SIG-M5 treated with dmso at 0.1 percent for 504 hours (cell line): Measurements from ENCODE around the gene NPTXR.
"Not testable (repeated sequence)": the region's sequence is repeated elsewhere in the genome, so short reads cannot be mapped to it uniquely, and the experiment has no call there.

Source experiments
- DNase-seq: peaks from one replicate; lab custom pipeline; 2025; ENCODE audit not compliant: unreplicated experiment; lab: John Stamatoyannopoulos, UW

NPTXR gene

DNA sequence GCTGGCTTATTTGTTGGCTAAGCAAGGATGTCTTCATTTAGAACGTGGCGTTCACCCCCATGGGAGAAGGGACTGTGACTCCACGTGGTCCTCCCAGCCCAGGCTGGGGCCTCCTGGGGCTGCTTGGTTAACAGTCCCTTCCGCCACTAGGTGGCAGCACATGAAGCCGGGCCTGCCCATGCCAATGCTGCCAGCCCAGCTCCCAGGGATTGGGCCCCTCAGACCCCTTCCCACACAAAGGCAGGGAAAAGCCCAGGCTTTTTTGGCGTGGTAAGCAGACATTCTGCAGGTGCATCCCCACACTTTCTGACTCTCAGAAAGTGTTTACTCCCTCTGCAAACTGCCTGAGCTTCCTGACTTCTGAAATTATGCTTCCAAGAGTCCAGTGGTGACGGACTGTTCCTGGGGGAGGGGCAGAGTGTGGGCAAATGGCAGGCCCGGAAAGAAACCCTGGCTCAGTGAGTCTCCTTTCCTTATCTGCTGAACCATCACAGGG, 25.1 kb upstream of the NPTXR start:
- DNase-seq = peak; percentile 40

DNA sequence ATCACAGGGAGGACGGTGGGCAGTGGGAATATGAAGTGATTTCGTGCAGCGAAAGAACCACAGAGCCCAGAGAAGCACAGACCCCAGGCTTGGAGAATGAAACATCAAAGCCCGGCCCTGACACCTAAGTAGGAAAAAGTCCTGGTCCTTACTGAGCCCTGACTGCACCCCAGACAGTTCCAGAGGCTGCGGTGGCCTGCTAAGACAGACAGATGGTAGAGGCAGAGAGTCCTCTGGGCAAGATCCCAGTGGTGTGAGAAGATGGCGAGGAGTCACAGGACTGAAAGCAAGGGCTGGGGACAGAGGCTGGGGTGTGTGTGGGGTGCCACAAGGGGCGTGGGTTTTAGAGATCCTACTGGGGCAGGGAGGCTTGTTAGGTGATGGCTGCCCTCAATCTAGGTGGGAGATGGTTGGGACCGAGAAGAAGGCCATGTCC, 24.5 kb upstream of the NPTXR start:
- DNase-seq = no peak

DNA sequence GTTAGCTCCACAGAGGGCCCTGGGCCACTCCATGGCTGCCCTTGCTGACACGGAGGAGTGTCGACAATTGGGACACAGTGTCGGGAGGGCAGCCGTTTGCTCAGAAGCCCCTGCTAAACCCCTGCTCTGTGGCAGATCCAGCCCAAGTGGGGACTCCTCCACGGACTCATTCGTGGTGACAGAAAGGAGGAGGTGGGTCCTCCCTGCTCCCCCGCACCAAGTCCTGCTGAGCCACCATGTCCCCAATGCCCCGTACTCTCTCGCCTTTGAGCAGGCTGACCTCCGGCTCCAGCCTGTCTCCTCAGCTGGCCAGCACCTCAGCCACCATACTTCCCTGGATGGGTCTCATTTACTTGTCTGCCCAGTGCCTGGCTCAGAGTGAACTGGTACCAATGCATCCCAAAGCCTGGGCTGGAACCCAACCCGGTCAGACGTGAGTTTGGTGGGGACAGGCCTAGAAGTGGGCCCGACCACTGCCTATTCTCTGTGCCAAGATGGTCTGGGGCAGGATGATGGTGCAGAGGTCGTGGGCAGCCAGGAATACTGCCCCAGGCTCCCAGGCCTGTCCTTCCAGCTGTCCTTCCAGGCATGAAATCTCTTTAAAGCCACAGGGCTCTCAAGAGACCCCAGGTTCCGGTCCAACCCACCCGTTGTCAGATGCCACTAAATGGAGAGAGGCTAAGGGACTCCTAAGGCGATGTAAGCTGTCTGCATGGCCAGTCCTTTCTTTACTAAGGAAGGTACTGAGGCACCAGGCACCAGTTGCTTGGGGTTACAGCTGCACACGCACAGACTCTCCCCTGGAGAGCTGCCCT, 23.9 kb upstream of the NPTXR start:
- no peak for DNase-seq

DNA sequence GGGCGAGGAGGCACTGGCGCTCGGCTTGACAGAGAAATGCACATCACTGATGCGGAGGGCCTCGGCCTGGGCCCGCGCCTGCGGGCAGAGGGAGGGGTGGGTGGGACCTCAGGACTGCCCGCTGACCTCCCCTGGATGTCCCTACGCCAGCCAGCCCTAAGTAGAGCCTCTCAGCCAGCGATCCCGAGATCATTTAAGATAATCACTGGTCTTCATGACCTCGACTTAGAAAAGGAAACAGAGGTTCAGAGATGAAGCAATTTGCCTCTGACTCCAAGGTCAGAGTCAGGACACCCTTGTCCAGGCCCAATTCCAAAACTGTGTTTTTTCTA, 23.3 kb upstream of the NPTXR start:
- no peak for DNase-seq

DNA sequence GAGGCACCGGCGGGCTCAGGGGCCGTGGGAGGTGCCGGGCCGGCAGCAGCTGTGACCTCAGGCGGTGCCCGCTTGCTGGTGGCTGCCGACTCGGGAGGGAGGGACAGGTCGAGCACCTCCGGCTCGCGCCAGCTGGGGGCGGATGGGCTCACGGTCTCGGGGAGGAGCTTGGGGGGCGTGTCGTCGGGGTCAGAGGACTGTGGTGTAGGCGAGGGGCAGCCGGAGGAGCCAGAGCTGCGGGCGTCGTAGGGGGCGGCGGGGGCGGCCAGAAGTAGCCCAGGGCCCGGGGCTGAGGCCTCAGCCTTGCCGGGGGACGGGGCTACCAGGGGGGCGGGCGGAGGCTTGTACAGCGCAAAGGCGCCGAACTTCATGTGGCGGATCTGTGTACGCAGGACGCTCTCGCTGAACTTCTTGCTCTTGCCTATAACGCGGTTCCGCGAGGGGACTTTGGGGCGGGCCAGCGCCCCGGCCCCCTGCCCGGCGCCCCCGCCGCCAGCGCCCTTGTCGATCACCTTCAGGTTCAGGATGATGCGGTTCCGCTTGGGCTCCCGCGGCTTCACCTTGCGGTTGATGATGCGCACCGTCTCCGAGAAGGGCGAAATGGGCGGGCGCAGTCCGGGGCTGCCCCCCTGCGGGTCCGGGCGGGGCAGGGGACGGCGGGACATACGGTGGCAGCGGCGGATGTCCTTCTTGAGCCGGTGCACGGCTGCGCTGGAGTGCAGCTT, 22.7 kb upstream of the NPTXR start:
- DNase-seq = no peak

DNA sequence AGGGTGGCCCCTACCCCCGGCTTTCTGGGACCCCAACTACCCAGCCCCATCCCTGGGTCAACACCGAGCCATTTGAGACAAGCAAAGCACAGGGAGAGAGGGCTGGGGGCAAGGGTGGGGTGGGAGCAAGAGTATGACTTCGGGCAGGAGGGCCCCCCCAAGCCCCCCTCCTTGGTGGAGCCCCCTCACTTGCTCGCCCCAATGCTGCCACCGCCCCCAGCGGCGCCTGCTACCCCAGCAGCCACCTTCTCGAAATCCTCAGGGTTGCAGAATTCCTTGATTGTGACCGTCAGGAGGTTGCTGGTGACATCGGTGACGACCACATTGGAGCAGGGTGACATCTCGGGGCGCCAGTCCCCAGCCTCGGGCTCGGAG, 22.2 kb upstream of the NPTXR start:
- DNase-seq = no peak

DNA sequence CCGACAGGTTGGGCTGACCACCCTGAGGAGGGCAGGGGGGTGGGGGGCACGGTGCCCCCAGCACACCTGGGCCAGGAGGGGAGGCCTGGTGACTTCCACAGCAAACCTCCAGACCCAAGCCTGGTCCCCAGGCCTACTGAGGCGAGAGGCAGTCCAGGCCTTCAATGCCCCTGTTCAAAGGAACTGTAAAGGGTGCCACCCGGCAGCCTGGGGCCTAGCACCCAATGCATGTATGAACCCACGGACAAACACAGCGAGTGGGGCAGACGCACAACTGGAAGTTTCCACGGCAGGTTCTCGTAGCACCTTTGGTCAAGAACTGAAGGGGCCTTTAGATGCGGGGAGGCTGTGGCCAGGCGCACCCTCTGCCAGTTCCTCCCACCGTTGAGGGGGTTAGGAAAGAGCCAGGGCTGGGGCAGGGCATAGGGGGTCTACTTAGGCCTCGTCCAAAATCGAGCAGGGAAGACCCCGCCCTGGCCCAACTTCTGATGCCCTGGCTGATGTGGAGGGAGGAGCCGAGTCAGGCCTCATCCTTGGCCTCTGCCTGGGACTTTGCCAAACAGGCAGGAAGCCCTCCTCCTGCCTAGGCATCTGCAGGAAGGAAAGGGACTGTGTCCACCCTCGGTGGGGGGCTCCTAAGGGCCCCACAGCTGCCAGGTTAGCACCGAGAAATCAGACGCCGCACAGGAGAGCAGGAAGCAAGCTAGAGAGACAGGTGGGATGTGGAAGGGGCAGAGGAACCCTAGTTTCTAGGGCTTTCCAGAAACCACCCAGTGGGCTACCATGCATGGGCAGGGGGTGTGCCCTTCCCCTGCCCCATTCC, 21.6 kb upstream of the NPTXR start:
- no peak for DNase-seq

DNA sequence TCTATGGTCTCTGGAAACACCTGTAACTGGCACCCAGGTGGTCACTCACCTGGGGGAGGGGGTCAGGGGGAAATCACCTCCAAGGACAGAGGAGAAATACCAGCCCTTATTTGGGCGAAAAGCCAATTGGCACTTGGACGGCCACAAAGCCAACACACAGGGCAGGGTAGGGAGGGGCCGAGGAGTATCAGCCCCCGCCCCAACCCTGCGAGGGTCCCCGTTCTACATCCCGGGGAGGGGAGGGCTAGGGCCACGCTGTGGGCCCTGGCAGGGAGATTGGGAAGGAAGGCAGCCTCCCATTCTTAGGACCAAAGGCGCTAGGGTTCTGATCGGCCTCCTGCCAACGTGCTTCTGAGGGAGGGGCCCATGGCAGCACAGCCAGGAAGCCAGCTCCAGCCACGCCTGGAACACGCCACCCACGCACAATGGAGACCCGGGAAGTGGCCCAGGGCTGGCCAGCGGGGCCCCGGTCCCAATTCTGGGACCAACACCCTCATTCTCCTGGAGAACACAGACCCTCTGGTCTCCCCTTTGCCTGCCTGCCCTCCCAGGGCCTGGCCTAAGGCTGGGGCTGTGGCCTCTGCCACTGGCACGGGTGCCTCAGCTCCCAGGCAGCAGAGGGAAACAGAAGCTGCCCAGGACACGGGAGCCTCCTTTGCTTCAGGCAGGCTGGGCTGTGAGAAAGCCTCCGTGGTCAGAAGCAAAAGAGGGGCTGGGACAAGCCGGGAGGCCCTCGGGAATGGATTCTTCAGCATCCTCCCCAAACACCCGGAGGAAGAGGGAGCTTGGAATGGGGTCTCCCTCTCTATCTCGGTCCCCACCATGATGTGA, 20.7 kb upstream of the NPTXR start:
- DNase-seq = no peak

DNA sequence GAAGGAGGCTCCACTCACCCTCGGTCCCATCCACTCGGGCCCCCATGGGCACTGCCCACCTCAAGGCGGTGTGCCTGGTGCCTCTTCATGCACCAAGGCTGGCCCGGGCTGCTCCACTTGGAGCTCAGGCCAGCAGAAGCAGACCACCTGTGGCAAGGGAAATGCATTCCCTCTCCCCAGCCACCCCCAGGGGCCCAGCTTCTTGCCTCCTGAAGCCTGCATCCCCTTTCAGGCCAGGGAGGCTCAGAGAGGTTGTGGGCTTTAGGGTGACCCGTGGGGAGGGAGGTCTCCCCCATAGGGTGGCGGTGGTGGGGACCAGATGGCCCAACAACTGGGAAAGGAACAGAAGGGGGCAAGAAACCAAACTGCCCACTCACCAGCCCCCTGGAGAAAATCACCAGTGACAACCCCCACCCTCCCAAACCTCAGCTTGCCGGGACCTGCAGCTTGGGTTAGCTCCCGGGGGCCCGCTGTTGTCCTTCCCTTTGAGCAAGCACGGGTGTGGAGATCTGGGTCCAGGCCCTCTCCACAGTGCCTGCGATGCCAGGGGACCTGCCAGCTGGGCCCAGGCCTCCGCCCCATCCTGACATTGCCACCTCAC, 19.8 kb upstream of the NPTXR start:
- no peak for DNase-seq

DNA sequence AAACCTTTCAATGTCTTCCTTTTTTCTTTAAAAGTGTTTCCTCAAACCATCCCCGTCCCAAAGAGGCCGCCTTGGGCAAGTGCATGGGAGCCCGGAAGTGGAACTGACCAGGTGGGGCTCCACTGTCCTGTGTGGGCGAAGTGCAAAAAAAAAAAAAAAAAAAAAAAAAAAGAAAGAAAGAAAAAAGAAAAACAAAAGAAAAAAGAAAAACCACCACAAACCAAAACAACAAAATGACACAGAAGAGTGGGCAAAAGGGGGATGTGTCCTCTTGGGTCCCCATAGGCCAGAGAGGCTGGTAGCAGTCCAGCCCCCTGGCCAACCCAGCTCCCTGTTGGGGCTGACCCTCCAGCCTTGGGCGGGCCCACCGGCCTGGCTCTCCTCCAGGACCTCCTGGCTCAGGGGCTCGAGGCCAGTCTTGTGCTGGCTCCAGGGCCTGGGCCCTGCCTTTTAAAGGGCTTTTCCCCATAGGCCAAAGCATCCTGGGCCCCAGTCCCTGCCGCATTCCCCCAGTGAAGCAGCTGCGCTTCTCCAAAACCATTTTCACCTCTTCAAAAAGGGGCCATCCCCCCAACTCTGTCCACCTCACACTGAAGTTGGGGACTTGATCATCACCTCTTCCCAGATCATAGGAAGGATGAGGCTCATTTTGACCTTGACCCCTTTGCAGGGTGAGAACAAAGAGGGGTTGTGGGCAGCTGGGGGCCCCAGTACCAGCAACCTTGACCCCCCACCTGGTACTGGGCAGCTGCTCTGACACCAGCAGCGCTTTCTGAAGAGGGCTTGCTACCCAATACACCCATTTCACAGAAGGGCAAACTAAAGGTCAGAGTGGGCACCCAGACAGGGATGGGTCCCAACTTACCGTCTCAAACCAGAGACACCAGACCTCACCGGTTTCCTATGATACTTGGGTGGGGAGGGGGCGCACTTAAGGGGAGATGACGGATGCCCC, 18.8 kb upstream of the NPTXR start:
- no peak for DNase-seq

DNA sequence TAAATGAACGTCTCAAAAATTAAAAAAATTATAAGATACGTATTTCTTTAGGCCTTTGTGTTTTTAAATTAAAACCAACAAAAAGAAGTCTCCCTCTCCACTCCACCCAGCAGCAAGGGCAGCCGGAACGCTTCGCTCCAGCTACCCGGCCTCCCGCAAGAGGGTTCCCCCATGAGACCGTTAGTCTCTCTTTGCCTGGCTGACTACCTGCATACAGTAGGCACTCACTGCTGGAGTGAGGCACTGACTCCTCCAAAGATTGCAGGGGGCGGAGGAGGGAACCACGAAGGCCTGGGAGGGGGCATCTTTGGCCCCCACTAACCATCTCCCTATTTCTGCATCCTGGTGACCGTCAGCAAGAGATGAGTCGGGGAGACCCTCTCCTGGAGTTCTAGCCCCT, 18.1 kb upstream of the NPTXR start:
- no peak for DNase-seq

DNA sequence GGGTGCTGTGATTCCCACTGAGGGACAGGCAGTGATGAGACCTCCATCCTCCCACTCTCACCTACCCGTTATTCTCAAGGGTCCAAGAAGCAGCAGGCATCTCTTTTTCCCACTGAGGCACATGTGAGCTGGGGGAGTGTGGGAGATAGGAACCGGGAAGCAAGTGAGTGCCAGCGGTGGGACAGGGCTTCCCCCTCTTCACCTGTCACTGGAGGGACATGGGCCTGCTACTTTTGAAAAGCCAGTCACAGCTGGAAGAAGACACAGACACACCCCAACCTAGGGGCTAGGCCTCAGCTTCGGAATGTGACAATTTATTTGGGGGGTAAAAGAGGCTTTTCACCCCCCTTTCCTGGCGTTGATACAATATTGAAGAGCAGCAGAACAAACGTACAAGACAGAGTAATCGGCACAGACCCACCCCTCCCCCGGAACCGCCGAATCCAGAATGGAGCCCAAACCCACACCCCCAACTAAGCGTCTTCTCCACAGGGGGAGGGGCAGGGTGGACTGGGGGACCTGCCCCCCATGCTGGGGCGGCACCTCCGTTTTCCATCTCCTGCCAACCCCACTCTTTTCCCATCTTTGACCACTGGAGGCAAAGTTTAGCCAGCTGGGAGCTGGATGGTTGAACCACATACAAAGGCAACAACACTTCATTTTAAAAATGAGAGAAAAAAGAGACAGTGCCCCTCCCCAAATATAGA, 17.5 kb upstream of the NPTXR start:
- no peak for DNase-seq

DNA sequence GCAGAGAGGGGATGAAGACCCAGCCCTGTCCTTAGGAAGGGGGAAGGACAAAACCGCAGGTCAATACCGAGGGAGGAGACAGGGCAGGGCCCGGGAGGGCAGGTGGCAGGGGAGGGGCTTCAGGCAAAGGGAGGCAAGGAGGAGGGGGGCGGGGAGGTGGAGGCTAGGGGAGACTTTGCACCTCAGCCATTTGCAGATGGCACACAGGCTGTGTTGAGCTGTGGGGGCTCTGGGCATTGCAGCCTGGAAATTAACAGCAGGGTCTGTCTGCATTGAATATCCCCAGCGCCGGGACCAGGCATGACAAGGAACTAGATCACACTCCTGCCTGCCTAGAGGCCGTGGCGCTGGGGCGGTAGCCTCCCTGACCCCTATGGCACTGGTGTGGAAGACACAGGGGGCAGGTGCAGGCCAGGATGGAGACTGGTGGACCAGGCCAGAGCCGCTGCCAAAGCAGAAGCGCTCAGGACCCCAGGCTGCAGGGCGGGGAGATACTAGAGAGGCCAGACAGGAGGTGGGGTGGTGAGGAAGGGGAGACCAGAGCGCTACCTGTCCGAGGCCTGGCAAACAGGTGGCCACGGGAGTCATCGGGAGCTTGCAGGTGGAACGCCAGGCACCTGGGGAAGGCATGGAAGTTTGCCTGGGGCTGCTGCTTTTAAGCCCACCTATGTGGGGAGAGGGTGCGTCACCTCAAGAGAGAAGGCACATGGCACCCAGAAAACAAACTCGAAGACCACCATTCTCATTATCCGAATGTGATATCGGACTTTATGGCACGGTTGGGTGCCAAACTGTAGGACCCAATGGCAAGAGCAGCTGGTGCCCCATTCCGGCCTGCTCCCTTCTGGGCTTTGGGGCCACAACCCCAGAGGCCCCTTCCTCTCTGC, 16.7 kb upstream of the NPTXR start:
- DNase-seq = no peak

DNA sequence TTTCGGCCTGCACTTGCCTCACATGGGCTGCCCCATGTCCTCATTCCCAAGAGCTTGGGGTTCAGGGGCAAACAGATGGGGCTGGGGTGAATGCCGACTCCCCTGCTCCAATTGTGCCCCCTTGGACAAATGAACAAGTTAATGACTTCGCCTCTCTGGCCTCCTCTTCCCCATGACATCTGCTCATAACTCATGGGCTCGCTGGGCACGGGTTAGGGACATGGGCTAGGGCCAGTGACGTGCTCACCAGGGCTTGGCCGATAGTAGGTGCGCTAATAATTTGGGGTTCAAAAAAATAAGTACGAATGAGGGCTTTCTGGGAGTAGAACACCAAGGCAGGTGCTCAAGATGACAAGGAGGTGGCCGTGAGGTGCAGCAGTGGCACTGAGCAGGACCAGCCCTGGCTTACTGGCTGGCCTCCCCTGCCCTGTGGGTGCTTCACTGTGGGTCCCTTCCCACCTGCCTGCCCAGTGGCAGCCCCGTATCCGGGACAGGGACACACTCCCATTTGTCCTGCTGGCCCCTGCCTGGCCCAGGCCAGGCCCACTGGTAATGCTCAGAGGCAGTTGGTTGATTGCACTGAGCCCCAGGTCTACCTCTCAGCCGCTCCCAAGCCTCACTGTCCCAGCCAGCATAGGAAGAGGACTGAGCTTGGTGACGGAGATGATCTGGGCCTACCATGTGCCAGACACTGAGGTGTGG, 15.9 kb upstream of the NPTXR start:
- DNase-seq = no peak

DNA sequence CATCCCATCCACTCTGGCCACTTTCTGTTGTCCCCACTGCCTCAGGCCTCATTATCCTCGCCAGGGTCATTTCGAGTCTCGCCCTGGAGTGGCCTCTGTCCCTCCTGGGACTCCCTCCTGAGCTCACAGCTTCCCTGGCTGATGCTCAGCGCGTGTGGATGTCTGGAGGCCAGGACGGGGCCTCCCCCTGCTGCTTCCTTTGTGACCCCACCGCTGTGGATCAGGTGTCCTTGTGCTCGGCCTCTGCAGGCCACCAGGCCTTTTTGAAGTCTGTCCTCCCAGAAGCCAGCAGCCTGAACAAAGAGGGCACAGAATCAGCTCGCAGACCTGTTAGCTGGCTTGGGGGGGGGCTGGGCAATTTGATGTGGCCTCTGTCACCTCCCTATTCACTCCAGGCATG, 14.7 kb upstream of the NPTXR start:
- no peak for DNase-seq

DNA sequence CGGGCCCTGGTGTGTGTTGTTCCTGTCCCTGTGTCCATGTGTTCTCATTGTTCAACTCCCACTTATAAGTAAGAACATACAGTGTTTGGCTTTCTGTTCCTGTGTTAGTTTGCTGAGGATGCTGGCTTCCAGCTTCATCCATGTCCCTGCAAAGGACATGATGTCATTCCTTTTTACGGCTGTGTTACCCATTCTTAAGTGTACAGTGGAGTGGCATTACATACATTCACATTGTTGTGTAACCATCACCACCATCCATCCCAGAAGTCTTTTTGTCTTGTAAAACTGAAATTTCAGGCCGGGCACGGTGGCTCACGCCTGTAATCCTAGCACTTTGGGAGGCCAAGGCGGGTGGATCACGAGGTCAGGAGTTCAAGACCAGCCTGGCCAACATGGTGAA, 10.6 kb upstream of the NPTXR start:
- DNase-seq = not testable (repeated sequence)

DNA sequence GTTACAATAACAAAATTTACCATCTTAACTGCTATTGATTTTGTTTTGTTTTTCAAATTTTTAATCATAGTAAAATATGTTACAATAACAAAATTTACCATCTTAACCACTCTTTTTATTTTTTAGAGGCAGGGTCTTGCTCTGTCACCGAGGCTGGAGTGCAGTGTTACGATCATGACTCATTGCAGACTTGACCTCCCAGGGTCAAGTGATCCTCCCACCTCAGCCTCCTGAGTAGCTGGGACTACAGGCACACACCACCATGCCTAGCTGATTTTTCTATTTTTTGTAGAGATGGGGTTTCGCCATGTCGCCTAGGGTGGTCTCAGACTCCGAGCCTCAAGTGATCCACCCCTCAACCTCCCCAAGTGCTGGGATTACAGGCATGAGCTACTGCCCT, 10.1 kb upstream of the NPTXR start:
- not testable (repeated sequence) for DNase-seq
